Stomach (tissue), 9 donors: ENCODE results near the gene LCP1. TPM values are rescaled to one million over a fixed set of nuclear protein-coding genes. Genes with fewer than 3 reads are reported as not detected.
A peak's percentile ranks its signal among the peaks of the same experiment; 100 is the strongest.

ENCODE experiments used
- DNase-seq, 2 donors: peaks; one replicate each; pipeline versions ENCODE4 v3.0.0 to v3.0.0-alpha.2; 2013 to 2019
- H3K27ac ChIP-seq, 5 donors: fragments of 200-600 bp in 4 of 5; sonication (generic) in 4 of 5; one replicate each; pipeline ENCODE4 v1.5.1; 2013 to 2019; ENCODE audit warnings: mild to moderate bottlenecking in 1 of 5, moderate library complexity in 1 of 5
- H3K27me3 ChIP-seq, 3 donors: fragments of 200-600 bp; sonication (generic); one replicate each; pipeline ENCODE4 v1.5.1; 2017 to 2019; ENCODE audit warnings: mixed run types in 1 of 3
- H3K36me3 ChIP-seq, 4 donors: fragments of 200-600 bp; sonication (generic); 1 replicate in 3 of 4; 2 replicates in 1 of 4; pipeline ENCODE4 v1.5.1; 2016 to 2019
- H3K4me1 ChIP-seq, 4 donors: fragments of 200-600 bp; sonication (generic); one replicate each; pipeline ENCODE4 v1.5.1; 2016 to 2019
- H3K4me3 ChIP-seq, 4 donors: fragments of 200-600 bp; sonication (generic) in 3 of 4; one replicate each; pipeline ENCODE4 v1.5.1; 2016 to 2019; ENCODE audit warnings: mild to moderate bottlenecking in 1 of 4
- H3K9me3 ChIP-seq, 4 donors: fragments of 200-600 bp; sonication (generic); one replicate each; pipeline ENCODE4 v1.5.1; 2016 to 2019
- EP300 ChIP-seq: sonication (generic); formaldehyde crosslinking; IDR thresholded peaks from one replicate; pipeline ENCODE4 v1.6.1; 2017; ENCODE audit warnings: antibody characterized with exemption
- POLR2A ChIP-seq, 4 donors: fragments of 450-650 bp; IDR thresholded peaks; one replicate each; pipeline ENCODE4 v1.6.1; 2016; ENCODE audit warnings: antibody characterized with exemption in 4 of 4, control low read depth in 2 of 4, mild to moderate bottlenecking in 1 of 4, moderate library complexity in 1 of 4
- POLR2AphosphoS5 ChIP-seq, 3 donors: sonication (generic); formaldehyde crosslinking; IDR thresholded peaks; one replicate each; pipeline ENCODE4 v1.6.1; 2016; ENCODE audit warnings: antibody characterized with exemption in 3 of 3
- WGBS, 5 donors: extraction: QIAGEN DNeasy Blood & Tissue Kit in 3 of 5; methylation state at CpG; one replicate each; pipeline versions ENCODE4 v1.1.5 to v1.1.7; 2013 to 2018; 5-methylcytosine and 5-hydroxymethylcytosine counted together
- intact Hi-C: fragments of 100-400 bp; cut with DNase I; formaldehyde crosslinking; loops from one replicate; pipeline ENCODE4 v1.15.1; 2023; ENCODE audit warnings: low total_unique reads
- polyA plus RNA-seq, 3 donors: library from polyadenylated mRNA; stranded (reverse); fragments of 200-250 nt; gene quantifications; one replicate each; pipeline ENCODE4 v1.2.3, GENCODE V29; 2013
- total RNA-seq, 5 donors: library from RNA; depleted of rRNA; stranded (reverse); fragments of >200 nt; gene quantifications; one replicate each; pipeline versions ENCODE4 v1.1.0 to v1.2.3, GENCODE V29; 2014 to 2016
- TF ChIP-seq, protein P1 (sequence below), 7 experiments: fragments of 450-650 bp in 4 of 7; fragments of 200-600 bp in 3 of 7; sonication (generic) in 3 of 7; IDR thresholded peaks; one replicate each; pipeline ENCODE4 v1.5.1; 2016 to 2019; ENCODE audit warnings: antibody characterized with exemption in 7 of 7, control low read depth in 2 of 7, mild to moderate bottlenecking in 1 of 7
- donor health status: healthy with polysubstance abuse.
- donor health status: Bipolar disorder and iron deficiency.
- donor health status: healthy.

The LCP1 gene
- total and polyA plus RNA-seq, 8 donors = 10.6 to 44.6 (median 20.0) TPM; not detected in 1

DNA sequence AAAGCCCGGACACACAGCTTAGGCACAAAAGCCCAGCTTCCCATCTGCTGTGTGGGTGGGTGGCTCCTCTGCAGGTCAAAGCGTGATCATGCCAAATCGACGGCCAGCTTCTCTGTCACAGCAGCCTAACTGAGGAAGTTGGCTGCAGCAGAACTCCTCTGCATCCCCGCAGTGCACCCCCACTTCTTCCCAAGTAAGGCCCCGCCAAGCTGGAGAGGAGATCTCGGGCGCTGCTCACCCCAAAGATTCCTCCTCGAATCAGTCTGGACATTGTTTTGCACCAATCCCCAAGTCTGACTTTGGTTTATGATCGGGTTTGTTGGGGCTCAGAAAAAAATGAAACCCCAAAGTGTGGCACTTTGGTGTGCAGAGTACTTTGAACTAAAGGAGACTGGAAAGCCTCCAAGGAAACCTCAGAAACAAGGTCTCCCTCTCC is 57.4 kb downstream of the LCP1 start:
- WGBS, 5 donors = 62 to 78% (median 73%) methylated on average over 9 to 10 of the region's 10 CpGs
- DNase-seq = no peak
- intact Hi-C loops = no loop called here

DNA sequence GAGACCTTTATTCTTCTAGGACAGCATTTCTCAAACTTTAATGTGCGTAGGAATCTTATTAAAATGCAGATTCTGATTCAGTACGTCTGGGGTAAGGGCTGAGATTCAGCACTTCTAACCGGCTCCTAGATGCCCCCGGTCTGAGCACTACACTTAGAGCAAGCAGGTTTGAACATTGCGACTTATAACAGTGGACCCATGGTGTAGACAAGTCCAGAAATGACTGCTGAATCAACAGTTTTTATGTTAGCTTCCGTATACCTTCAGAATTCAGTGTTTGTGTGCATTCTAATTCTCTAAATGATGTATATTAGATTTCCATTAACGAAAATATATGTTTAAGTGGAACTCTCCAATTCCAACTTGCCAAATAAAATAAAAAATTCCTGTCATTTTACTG is 59.7 kb downstream of the LCP1 start:
- H3K4me3 ChIP-seq = no peak overlapping the region
- H3K9me3 ChIP-seq = no peaks in the 10 kb centered on the region
- no peaks in the 10 kb centered on the region for H3K27me3 ChIP-seq
- no peak for DNase-seq
- TF ChIP-seq EP300 (no peak), POLR2A (IDR thresholded peaks at IDR 0.05) (no peak), POLR2AphosphoS5 (IDR thresholded peaks at IDR 0.05) (no peak)
- TF ChIP-seq, protein P1, sequence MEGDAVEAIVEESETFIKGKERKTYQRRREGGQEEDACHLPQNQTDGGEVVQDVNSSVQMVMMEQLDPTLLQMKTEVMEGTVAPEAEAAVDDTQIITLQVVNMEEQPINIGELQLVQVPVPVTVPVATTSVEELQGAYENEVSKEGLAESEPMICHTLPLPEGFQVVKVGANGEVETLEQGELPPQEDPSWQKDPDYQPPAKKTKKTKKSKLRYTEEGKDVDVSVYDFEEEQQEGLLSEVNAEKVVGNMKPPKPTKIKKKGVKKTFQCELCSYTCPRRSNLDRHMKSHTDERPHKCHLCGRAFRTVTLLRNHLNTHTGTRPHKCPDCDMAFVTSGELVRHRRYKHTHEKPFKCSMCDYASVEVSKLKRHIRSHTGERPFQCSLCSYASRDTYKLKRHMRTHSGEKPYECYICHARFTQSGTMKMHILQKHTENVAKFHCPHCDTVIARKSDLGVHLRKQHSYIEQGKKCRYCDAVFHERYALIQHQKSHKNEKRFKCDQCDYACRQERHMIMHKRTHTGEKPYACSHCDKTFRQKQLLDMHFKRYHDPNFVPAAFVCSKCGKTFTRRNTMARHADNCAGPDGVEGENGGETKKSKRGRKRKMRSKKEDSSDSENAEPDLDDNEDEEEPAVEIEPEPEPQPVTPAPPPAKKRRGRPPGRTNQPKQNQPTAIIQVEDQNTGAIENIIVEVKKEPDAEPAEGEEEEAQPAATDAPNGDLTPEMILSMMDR (IDR thresholded peaks at IDR 0.05) = no peak
- WGBS, 5 donors = 88 to 92% (median 89%) methylated on average over 7 of the region's 7 CpGs
- peaks cover 0 to 7% (median 0%) of the 10 kb centered on the region in 4 donors for H3K36me3 ChIP-seq
- H3K4me1 ChIP-seq = no peaks in the 10 kb centered on the region
- H3K27ac ChIP-seq = no peak overlapping the region
- intact Hi-C loops = no loop called here

More for the DNA sequence above, 57.4 kb downstream of the LCP1 start:
- H3K36me3 ChIP-seq = peaks cover 0 to 7% (median 0%) of the 10 kb centered on the region in 4 donors
- no peak overlapping the region for H3K4me3 ChIP-seq
- H3K27me3 ChIP-seq = no peaks in the 10 kb centered on the region
- no peak overlapping the region for H3K27ac ChIP-seq
- TF ChIP-seq EP300 = no peak
- no peak for TF ChIP-seq POLR2AphosphoS5 (IDR thresholded peaks at IDR 0.05)
- TF ChIP-seq POLR2A (IDR thresholded peaks at IDR 0.05) = no peak
- TF ChIP-seq, protein P1 (IDR thresholded peaks at IDR 0.05) = no peak
- no peaks in the 10 kb centered on the region for H3K4me1 ChIP-seq
- no peaks in the 10 kb centered on the region for H3K9me3 ChIP-seq

DNA sequence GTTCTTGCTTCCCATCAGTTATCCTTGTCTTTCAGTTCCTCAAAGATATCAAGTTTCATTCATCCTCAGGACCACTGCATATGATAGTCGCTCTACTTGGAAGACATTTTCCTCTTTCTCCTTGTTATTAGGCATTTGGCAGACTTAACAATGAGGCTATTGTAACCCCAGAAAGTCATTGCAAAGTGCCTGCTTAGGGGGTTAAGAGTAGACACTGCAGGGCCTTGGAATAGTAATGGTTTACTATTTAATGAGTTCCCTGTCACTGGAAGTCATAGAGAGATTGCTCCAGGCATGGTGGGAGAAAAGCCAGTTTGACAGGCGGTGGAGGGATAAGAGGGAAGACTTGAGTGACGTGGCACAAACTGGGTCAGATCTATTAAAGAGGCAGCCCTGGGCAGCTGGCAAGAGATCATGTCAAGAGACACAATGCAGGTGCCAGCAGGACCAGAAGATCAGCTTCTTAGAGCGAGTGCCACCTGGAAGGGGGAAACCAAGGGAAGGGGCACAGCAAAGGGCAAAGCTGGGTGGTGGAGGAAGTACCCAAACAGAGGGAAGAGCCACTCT is 60.3 kb downstream of the LCP1 start:
- Histone ChIP-seq H3K9me3 (no peaks in the 10 kb centered on the region), H3K4me3 (no peak overlapping the region), H3K4me1 (no peaks in the 10 kb centered on the region), H3K27me3 (no peaks in the 10 kb centered on the region), H3K36me3 (peaks cover 0 to 3% (median 0%) of the 10 kb centered on the region in 4 donors), H3K27ac (no peak overlapping the region)
- no peak for DNase-seq
- TF ChIP-seq POLR2A (IDR thresholded peaks at IDR 0.05) = no peak
- TF ChIP-seq POLR2AphosphoS5 (IDR thresholded peaks at IDR 0.05) = no peak
- no peak for TF ChIP-seq EP300
- TF ChIP-seq, protein P1 (IDR thresholded peaks at IDR 0.05) = no peak
- whole genome bisulfite sequencing, 5 donors = 60 to 76% (median 69%) methylated on average over 4 of the region's 4 CpGs
- intact Hi-C loops = no loop called here

DNA sequence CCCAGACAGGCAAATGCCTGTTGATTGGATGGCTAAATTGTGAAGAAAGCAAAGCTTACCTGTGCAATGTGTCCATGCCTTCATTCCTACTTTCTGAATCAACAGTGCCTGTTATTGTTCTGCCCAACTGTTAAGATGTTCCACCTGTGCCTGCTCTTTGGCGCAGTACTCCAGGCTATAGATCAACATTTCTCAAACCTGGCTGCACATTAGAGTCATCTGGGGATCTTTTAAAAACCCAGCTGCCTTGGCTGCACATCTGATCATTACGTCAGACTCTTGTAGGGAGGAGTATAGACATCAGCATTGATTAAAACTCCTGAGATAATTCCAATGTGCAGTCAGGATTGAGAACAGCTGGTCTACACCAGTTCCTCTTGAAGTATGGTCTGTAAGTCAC is 60.9 kb downstream of the LCP1 start:
- intact Hi-C loops = no loop called here
- H3K4me1 ChIP-seq = no peaks in the 10 kb centered on the region
- H3K27me3 ChIP-seq = no peaks in the 10 kb centered on the region
- WGBS, 5 donors = 68 to 92% (median 90%) methylated on average over 2 of the region's 2 CpGs
- peak in 1 of 2 donors; percentile 34 for DNase-seq
- H3K36me3 ChIP-seq = no peaks in the 10 kb centered on the region
- H3K27ac ChIP-seq = no peak overlapping the region
- TF ChIP-seq POLR2AphosphoS5 (IDR thresholded peaks at IDR 0.05) = no peak
- no peak for TF ChIP-seq EP300
- TF ChIP-seq POLR2A (IDR thresholded peaks at IDR 0.05) = no peak
- TF ChIP-seq, protein P1 (IDR thresholded peaks at IDR 0.05) = no peak
- H3K9me3 ChIP-seq = no peaks in the 10 kb centered on the region
- H3K4me3 ChIP-seq = no peak overlapping the region
